Common myeloid progenitor, CD34-positive (primary cell): ENCODE results near the gene ANKRD17.
"Not testable (repeated sequence)": the region's sequence is repeated elsewhere in the genome, so short reads cannot be mapped to it uniquely, and the experiment has no call there.

Experiments used
- CTCF ChIA-PET: fragments of 350-600 bp; sonication (Branson Sonifier 250); formaldehyde crosslinking; loops from one replicate; lab custom pipeline; 2021; ENCODE audit warnings: antibody characterized with exemption; lab: Charles Lee
- POLR2A ChIA-PET: fragments of 350-600 bp; sonication (Branson Sonifier 250); formaldehyde crosslinking; loops from one replicate; lab custom pipeline; 2021; ENCODE audit warnings: antibody characterized with exemption; lab: Charles Lee
- DNase-seq, 3 donors: peaks; one replicate each; pipeline versions ENCODE4 v3.0.0 to v3.0.0-alpha.2; 2013
- H3K27ac ChIP-seq, 2 experiments: 1 replicate in 1 of 2; 2 replicates in 1 of 2; pipeline ENCODE4 v1.7.0; 2013; ENCODE audit warnings: inconsistent platforms in 2 of 2, low read length in 2 of 2, mild to moderate bottlenecking in 2 of 2, low read depth in 1 of 2, moderate library complexity in 1 of 2; ENCODE audit not compliant: severe bottlenecking in 2 of 2, insufficient read depth in 1 of 2, poor library complexity in 1 of 2
- H3K27me3 ChIP-seq, 5 experiments: replicated peaks in 2 of 5; 1 replicate in 3 of 5; 2 replicates in 2 of 5; pipeline versions ENCODE4 v1.6.1 to v1.7.0; 2013; ENCODE audit warnings: low read length in 4 of 5, mild to moderate bottlenecking in 2 of 5, moderate library complexity in 2 of 5, inconsistent platforms in 1 of 5; ENCODE audit not compliant: insufficient read depth in 5 of 5, control insufficient read depth in 4 of 5
- H3K36me3 ChIP-seq, 4 experiments: 1 replicate in 2 of 4; 2 replicates in 2 of 4; pipeline versions ENCODE4 v1.6.1 to v1.7.0; 2013; ENCODE audit warnings: low read length in 3 of 4, control low read depth in 1 of 4, mild to moderate bottlenecking in 1 of 4; ENCODE audit not compliant: control insufficient read depth in 4 of 4, insufficient read depth in 4 of 4
- H3K4me1 ChIP-seq, 4 experiments: 1 replicate in 3 of 4; 2 replicates in 1 of 4; pipeline versions ENCODE4 v1.6.1 to v1.7.1; 2013; ENCODE audit warnings: low read length in 3 of 4, mild to moderate bottlenecking in 3 of 4, control low read depth in 1 of 4, inconsistent platforms in 1 of 4, moderate library complexity in 1 of 4; ENCODE audit not compliant: control insufficient read depth in 4 of 4, insufficient read depth in 4 of 4; ENCODE audit errors: control extremely low read depth in 1 of 4
- H3K4me3 ChIP-seq, 7 experiments: 1 replicate in 4 of 7; 2 replicates in 3 of 7; pipeline versions ENCODE4 v1.5.1 to v1.7.0; 2013; ENCODE audit warnings: mild to moderate bottlenecking in 7 of 7, low read length in 6 of 7, moderate library complexity in 6 of 7, inconsistent platforms in 2 of 7, low read depth in 2 of 7, control low read depth in 1 of 7; ENCODE audit not compliant: insufficient read depth in 4 of 7, control insufficient read depth in 1 of 7; ENCODE audit errors: extremely low read depth in 1 of 7
- H3K9me3 ChIP-seq, 5 experiments: 1 replicate in 4 of 5; 2 replicates in 1 of 5; pipeline versions ENCODE4 v1.6.1 to v1.7.1; 2013; ENCODE audit warnings: low read length in 4 of 5, mild to moderate bottlenecking in 2 of 5, inconsistent platforms in 1 of 5, low read depth in 1 of 5, moderate library complexity in 1 of 5; ENCODE audit not compliant: control insufficient read depth in 4 of 5, insufficient read depth in 2 of 5; ENCODE audit errors: control extremely low read depth in 1 of 5
- WGBS: methylation state at CpG from one replicate; pipeline ENCODE4 v1.1.5; 2013; ENCODE audit not compliant: insufficient coverage; 5-methylcytosine and 5-hydroxymethylcytosine counted together

The ANKRD17 gene

DNA sequence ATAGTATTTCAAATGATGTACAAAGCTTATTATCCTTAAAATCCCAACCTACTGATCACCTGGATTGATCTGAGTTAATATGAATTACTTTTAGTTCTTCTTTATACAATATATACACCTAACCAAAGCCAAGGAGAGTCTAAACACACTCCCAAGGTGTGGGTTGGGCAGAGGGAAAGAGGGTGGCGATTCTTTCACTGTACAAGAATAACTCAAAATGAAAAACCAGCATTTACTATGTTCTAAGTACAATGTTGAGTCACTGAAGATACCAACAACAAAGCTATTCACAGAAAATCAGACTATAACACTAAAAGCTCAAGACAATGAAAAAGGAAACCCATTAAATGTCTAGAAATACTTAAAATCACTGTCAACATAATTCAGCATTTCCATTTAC, 46.6 kb downstream of the ANKRD17 start:
- ChIA-PET POLR2A (interaction anchor here (0.7 kb wide), 1 partner anchor 26 kb away, joined by 6 read pairs; no protein-coding TSS in a partner anchor), CTCF (interaction anchor here (1.5 to 2.2 kb wide), 3 partner anchors 12 to 54 kb away, joined by 4 to 6 read pairs (median 5); no protein-coding TSS in a partner anchor)
- Histone ChIP-seq H3K27ac (no peak overlapping the region), H3K36me3 (peaks cover 4 to 10% (median 6%) of the 10 kb centered on the region in 4 experiments), H3K27me3 (no peaks in the 10 kb centered on the region), H3K9me3 (peaks cover 0 to 6% (median 0%) of the 10 kb centered on the region in 5 experiments), H3K4me1 (peaks cover 0 to 6% (median 4%) of the 10 kb centered on the region in 4 experiments), H3K4me3 (no peak overlapping the region)
- no CpG with 5 or more reads among the region's 1 CpG for WGBS
- DNase-seq, result no peak

- no peak overlapping the region for H3K27ac ChIP-seq
- no peaks in the 10 kb centered on the region for H3K27me3 ChIP-seq
- CTCF ChIA-PET, result interaction anchor here (1.3 kb wide), 1 partner anchor 12 kb away, joined by 5 read pairs; no protein-coding TSS in a partner anchor
- no peak for DNase-seq
- POLR2A ChIA-PET, result no interaction called here
- peaks cover 3 to 20% (median 5%) of the 10 kb centered on the region in 4 experiments for H3K36me3 ChIP-seq
- peaks cover 0 to 4% (median 3%) of the 10 kb centered on the region in 4 experiments for H3K4me1 ChIP-seq
- H3K9me3 ChIP-seq, result peaks cover 2 to 27% (median 4%) of the 10 kb centered on the region in 5 experiments
- no peak overlapping the region for H3K4me3 ChIP-seq
Measured at GRCh38 chr4:73208376-73208775, 50.2 kb downstream of the ANKRD17 start.

DNA sequence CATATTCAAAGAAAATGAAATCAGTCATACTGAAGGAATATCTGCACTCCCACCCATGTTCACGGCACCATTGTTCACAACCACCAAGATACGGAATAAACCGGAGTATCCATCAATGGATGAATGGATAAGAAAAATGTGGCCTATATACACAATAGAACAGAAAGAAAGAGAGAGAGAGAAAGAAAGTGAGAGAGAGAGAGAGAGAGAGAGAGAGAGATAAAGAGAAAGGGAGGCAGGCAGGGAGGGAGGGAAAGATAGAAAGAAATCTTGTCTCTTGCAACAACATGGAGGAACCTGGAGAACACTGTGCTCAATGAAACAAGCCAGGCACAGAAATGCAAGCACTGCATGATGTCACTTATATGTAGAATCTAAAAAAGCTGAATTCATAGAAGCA, 52.4 kb downstream of the ANKRD17 start:
- H3K4me3 ChIP-seq, result no peak overlapping the region
- H3K9me3 ChIP-seq, result peaks cover 2 to 34% (median 4%) of the 10 kb centered on the region in 5 experiments
- no peaks in the 10 kb centered on the region for H3K27me3 ChIP-seq
- no CpG with 5 or more reads among the region's 3 CpGs for WGBS
- DNase-seq, result no peak
- H3K36me3 ChIP-seq, result peaks cover 0 to 23% (median 4%) of the 10 kb centered on the region in 4 experiments
- no peak overlapping the region for H3K27ac ChIP-seq
- POLR2A ChIA-PET, result no interaction called here
- CTCF ChIA-PET, result interaction anchor here (1.1 to 1.2 kb wide), 2 partner anchors 9 to 10 kb away, joined by 3 to 6 read pairs; no protein-coding TSS in a partner anchor
- no peaks in the 10 kb centered on the region for H3K4me1 ChIP-seq

DNA sequence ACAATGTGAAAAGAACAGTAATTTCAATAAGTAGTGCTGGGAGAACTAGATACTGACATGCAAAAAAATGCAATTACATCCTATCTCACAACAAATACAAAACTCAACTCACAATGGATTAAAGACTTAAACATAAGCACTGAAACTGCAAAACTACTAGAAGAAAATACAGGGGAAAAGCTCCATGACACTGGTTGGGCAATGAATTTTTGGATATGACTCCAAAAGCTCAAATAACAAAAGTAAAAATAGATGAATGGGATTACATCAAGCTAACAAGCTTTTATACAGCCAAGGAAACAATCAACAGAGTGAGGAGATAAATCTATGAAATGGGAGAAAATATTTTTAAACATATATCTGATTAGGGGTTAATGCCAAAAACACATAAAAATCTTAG, 53.1 kb downstream of the ANKRD17 start:
- POLR2A ChIA-PET, result no interaction called here

GRCh38 chr4:73203976-73204375, 54.6 kb downstream of the ANKRD17 start:
- H3K9me3 ChIP-seq, result peaks cover 2 to 34% (median 4%) of the 10 kb centered on the region in 5 experiments
- 90% methylated on average over 11 of the region's 18 CpGs for WGBS
- POLR2A ChIA-PET, H3K27ac ChIP-seq, CTCF ChIA-PET, H3K27me3 ChIP-seq, H3K4me1 ChIP-seq, DNase-seq, H3K4me3 ChIP-seq: not testable (repeated sequence)
- H3K36me3 ChIP-seq, result peaks cover 0 to 23% (median 5%) of the 10 kb centered on the region in 4 experiments

More for the DNA sequence above, 53.1 kb downstream of the ANKRD17 start:
- H3K9me3 ChIP-seq, result peaks cover 2 to 34% (median 4%) of the 10 kb centered on the region in 5 experiments
- H3K4me3 ChIP-seq, result no peak overlapping the region
- CTCF ChIA-PET, result interaction anchor here (1.0 to 1.2 kb wide), 2 partner anchors 8 to 40 kb away, joined by 3 to 6 read pairs; no protein-coding TSS in a partner anchor
- H3K4me1 ChIP-seq, result no peaks in the 10 kb centered on the region
- no peaks in the 10 kb centered on the region for H3K27me3 ChIP-seq
- peaks cover 0 to 23% (median 4%) of the 10 kb centered on the region in 4 experiments for H3K36me3 ChIP-seq
- no peak for DNase-seq
- H3K27ac ChIP-seq, result no peak overlapping the region

- CTCF ChIA-PET, result interaction anchor here (1.0 to 1.8 kb wide), 5 partner anchors 8 to 105 kb away, joined by 3 to 6 read pairs (median 6); no protein-coding TSS in a partner anchor
- Histone ChIP-seq H3K27ac (no peak overlapping the region), H3K4me1 (peaks cover 0 to 2% (median 0%) of the 10 kb centered on the region in 4 experiments), H3K4me3 (no peak overlapping the region), H3K9me3 (peaks cover 0 to 2% (median 0%) of the 10 kb centered on the region in 5 experiments), H3K36me3 (peaks cover 0 to 10% (median 2%) of the 10 kb centered on the region in 4 experiments), H3K27me3 (no peaks in the 10 kb centered on the region)
- 100% methylated on average over 1 of the region's 1 CpG for WGBS
- no peak for DNase-seq
- POLR2A ChIA-PET, result no interaction called here
Measured at GRCh38 chr4:73197220-73197619, 61.4 kb downstream of the ANKRD17 start.

GRCh38 chr4:73194064-73194463, 64.5 kb downstream of the ANKRD17 start:
- Histone ChIP-seq H3K27ac (no peak overlapping the region), H3K9me3 (no peaks in the 10 kb centered on the region), H3K4me3 (no peak overlapping the region), H3K4me1 (peaks cover 0 to 2% (median 0%) of the 10 kb centered on the region in 4 experiments), H3K27me3 (no peaks in the 10 kb centered on the region), H3K36me3 (peaks cover 0 to 11% (median 3%) of the 10 kb centered on the region in 4 experiments)
- no peak for DNase-seq
- ChIA-PET CTCF (interaction anchor here (0.8 to 1.3 kb wide), 2 partner anchors 19 to 28 kb away, joined by 3 read pairs; no protein-coding TSS in a partner anchor), POLR2A (no interaction called here)
- WGBS, result no CpG with 5 or more reads among the region's 2 CpGs
